Sciatic nerve (tissue), 2 donors: Measurements from ENCODE around the gene TMEM256. TPM values are rescaled to one million over a fixed set of nuclear protein-coding genes. Genes with fewer than 3 reads are reported as not detected.
A peak's percentile ranks its signal among the peaks of the same experiment; 100 is the strongest.
"Not testable (repeated sequence)": the region's sequence is repeated elsewhere in the genome, so short reads cannot be mapped to it uniquely, and the experiment has no call there.

Experiments used
- ATAC-seq: fragments of 200-7000 bp; cut with Tn5 transposase; one replicate; pipeline ENCODE4 v1.9.1; 2020; ENCODE audit warnings: mild to moderate bottlenecking, moderate library complexity
- DNase-seq: peaks from one replicate; pipeline ENCODE4 v3.0.0-alpha.2; 2020; ENCODE audit warnings: low spot score
- intact Hi-C: fragments of 100-400 bp; cut with DNase I; formaldehyde crosslinking; loops from one replicate; pipeline ENCODE4 v1.14.2; 2022
- total RNA-seq: library from RNA; stranded (reverse); fragmentation: NEBNext Ultra II Directional; extraction: Animal tissue kit (Norgen Biotek cat#: 25700); gene quantifications from one replicate; pipeline ENCODE4 v1.2.1, GENCODE V29; 2021
- donor health status: DM: no; HTN: no; CAD: no.
- donor health status: DM: no; HTN: no; CAD: no.

TMEM256 gene
- total RNA-seq, 1 donor from 2014 or later: 75.0 TPM

DNA sequence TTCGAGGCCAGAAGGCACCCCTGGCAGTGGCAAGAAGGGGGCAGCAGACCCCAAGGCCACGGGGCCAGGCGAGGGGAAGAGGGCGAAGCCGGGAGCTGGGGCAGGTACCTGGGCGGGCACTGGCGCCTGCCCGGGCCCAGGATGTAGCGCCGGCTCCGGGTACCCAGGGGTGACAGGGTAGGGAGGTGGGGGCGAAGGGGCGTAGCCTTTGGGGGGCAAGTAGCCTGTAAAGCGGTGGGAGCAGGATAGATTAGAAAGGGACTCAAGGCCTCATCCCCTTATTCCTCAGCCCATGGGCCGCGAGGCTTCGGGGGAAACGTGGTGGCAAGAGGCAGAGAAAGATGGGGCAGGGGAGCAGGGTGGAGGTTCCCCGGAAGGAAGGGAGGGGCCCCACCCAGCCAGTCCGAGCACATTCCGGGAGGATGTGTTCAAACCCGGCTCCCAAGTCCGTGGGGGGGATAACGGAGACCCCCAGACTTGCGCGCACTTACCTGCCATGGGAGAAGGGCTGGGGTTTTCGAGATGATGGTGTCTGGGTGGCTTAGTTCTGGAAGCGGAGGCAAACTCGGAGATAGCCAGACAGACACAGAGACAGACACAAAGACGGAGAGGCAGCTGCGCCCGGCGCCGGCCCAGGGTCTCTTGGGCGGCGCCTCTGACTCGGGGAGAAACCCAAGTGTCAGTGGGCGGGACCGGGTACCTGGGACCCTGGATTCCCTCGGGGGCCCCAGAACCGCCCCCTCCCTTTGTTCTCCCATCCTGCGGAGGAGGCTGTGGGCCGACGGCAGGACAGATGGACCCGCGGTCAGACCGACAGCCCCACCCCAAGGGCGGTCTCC, 10.1 kb downstream of the TMEM256 start:
- ATAC-seq: peak; percentile 49
- intact Hi-C loops: no loop called here

DNA sequence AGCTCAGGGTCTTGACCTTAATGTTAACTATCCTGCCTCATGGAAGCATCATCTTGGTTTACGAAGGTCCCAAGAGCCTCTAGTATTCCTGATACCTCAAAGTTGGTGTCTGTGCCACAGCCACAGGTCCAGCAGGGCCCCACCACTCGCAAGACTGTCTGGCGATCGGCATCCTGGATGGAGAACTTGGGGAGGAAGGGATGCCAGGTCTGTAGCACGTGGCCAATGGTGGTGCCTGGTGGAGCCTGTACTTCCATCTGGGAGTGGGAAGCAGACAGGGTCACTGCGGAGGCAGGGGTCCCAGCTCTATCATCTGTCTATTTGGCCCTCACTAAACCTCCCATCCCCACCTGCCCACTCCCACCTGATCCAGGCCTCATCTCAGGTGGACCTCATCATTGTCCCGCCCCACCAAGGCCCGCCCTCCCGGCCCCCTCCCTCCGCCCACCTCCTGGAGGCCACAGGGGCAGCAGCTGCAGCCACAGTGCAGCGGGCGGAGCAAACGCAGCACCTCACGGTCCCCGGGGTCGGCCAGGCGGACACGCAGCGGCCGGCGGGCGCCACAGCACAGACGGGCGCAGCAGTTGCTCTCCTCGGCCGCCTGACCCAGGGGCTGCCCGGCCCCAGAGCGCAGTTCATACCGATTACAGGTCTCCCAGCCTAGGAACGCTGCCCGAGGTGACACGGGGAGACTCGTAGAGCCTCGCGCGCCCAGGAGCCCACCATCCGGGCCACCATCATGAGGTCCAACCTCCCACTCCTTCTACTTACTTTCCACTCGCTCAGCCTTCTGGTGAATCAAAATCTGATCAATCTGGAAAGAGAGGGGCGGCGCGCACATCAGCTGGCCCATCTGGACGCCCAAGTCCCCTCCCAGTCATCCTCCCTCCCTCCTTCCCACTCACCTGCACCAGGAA, 10.9 kb downstream of the TMEM256 start:
- intact Hi-C loops: no loop called here
- ATAC-seq (no peak), DNase-seq (no peak)

More for the DNA sequence above, 10.1 kb downstream of the TMEM256 start:
- no peak for DNase-seq

DNA sequence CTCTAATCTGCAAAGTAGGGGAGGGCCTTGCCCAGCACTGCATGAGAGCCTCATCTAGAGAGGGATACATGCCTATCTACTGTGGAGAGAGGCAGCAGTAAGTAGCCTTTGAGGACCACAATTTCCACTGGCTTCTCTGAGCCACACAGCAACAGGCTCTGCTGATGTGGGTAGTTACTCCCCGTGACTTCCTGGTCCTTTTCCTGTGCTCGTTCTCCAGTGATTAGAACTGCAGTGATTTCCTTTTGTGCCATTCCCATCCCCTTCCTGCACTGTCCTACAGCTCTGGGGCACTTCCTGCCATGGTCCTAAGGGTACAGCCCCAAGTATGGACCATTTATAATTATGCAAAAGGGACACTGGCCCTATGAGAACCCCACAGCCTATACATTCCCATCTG, 12.6 kb downstream of the TMEM256 start:
- DNase-seq (no peak), ATAC-seq (no peak)
- intact Hi-C loops: no loop called here

DNA sequence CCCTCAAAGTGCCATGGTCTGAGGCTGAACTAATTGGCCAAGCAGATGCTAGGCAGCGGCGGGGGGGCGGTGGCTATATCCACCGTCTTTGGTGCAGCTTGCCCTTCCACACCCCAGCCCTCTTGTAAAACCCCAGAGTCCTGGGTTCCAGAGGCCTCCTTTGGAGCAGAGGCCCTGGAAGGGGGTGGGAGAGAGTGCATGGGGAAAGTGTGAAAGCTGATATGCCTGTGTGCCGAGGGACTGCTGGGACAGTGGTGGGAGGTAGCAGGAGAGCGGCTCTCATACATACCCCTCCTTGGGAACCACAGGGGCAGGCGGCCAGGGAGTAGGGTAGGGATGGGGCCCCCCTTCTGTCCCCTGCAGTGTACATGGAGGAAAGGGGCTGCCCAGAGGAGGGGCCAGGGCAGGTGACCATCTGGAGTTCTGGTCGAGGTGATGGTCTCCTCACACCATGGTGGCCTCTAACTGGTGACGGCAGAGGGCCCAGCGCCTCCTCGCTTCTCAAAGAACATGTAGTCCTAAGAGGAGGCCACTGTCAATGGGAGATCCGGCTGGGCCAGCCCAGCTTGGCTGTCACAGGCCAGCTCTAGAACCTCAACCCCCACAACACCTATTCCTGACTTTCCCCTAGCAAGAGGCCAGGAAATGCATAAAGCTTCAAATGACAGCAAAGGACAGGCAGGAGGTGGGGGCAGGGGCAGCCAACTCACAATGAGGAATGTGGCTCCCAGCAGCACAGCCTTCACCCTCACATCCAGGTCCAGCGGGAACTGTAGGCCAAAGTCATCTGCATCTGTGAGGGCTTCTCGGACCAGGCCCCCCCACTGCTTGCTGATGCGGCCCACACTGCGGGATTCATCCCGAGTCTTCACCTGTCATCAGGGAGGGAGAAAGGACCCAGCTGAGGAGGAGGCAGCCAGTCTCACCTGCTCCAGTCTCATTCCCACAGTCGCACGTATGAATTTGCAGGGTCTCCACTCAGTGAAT, 13.7 kb downstream of the TMEM256 start:
- DNase-seq (no peak), ATAC-seq (no peak)
- intact Hi-C loops: no loop called here

DNA sequence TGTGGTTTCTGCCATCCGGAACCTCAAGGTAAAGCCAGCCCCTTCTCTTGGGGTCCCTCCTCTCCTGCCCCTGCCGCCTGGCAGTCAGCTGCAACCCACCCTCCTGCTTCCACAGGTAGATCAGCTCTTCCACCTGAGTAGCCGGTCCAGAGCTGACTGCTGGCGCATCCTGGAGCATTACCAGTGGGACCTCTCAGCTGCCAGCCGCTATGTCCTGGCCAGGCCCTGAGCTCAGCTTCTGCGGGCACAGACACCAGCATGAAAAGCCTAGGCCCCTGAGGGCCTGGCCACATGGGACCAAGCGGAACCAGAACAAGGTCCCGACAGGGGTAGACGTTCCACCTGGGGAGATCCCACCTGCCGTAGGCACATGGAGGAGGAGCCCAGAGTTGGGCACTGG, 15.0 kb downstream of the TMEM256 start:
- ATAC-seq: no peak
- intact Hi-C loops: no loop called here
- DNase-seq: no peak

DNA sequence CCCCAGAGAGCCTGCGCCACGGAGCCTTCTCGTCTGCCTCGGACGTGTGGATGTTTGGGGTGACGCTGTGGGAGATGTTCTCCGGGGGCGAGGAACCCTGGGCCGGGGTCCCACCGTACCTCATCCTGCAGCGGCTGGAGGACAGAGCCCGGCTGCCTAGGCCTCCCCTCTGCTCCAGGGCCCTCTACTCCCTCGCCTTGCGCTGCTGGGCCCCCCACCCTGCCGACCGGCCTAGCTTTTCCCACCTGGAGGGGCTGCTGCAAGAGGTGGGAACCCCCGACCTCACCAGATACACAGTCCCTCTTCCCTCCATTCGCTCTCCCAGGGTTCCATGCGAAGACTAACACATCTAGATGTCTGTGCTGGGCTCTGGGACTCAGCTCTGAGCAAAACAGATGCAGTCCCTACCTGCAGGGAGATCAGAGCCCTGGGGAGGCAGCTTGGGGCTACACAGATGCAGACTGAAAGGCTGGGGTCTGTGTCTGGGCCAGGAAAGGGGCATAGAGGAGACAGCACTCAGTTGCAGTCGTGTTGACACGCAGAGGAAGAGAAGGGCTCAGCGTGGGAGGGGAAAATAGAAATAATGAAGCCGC, 19.3 kb downstream of the TMEM256 start:
- intact Hi-C loops: no loop called here
- DNase-seq: no peak
- ATAC-seq: no peak

DNA sequence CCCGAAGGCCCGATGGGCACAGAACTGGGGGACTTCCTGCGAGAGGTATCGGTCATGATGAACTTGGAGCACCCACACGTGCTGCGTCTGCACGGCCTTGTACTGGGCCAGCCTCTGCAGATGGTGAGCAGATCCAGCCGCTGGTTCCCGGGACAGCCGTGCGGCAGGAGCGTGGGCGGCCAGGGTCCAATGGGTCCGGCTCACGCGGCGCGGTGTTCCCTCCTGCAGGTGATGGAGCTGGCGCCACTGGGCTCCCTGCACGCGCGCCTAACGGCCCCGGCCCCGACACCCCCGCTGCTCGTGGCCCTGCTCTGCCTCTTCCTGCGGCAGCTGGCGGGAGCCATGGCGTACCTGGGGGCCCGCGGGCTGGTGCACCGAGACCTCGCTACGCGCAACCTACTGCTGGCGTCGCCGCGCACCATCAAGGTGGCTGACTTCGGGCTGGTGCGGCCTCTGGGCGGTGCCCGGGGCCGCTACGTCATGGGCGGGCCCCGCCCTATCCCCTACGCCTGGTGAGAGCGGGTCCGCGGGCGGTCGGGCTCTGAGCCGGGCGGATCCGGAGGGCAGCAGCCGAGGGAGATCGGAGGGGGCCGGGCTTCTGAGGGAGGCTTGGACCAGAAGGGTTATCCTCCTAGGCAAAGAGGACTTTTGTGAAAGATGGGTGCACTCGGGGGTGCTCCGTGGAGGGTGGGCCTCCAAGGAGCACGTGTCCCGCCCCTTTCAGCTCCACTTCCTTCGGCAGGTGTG, 20.0 kb downstream of the TMEM256 start:
- ATAC-seq: peak; percentile 80
- intact Hi-C loops: no loop called here
- DNase-seq: no peak

DNA sequence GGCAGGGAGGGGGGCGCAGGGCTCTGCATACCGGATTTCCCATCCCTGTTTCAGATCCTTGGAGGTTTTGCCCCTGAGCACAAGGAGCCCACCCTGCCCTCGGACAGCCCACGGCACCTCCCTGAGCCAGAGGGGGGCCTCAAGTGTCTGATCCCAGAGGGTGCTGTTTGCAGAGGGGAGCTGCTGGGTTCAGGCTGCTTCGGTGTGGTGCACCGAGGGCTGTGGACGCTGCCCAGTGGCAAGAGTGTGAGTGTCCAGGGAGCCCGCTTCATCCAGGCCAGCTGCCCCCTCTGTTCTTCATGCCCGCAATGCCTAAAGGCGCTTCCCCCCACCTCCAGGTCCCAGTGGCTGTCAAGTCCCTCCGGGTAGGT, 20.5 kb downstream of the TMEM256 start:
- DNase-seq (no peak), ATAC-seq (peak; percentile 5)
- intact Hi-C loops: no loop called here

DNA sequence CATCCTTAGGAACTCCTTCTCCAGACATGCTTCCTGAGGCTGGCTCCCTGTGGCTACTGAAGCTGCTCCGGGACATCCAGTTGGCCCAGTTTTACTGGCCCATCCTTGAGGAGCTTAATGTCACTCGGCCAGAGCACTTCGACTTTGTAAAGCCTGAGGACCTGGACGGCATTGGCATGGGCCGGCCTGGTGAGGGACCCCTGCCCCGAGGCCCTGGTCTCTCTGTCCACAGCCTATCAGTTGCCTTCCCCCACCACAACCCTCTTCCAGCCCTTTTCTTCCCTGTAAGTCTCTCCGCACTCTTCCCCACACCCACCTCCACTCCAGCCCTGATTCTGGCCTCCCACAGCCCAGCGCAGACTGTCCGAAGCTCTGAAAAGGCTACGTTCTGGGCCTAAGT, 21.0 kb downstream of the TMEM256 start:
- intact Hi-C loops: no loop called here
- ATAC-seq: no peak
- no peak for DNase-seq

DNA sequence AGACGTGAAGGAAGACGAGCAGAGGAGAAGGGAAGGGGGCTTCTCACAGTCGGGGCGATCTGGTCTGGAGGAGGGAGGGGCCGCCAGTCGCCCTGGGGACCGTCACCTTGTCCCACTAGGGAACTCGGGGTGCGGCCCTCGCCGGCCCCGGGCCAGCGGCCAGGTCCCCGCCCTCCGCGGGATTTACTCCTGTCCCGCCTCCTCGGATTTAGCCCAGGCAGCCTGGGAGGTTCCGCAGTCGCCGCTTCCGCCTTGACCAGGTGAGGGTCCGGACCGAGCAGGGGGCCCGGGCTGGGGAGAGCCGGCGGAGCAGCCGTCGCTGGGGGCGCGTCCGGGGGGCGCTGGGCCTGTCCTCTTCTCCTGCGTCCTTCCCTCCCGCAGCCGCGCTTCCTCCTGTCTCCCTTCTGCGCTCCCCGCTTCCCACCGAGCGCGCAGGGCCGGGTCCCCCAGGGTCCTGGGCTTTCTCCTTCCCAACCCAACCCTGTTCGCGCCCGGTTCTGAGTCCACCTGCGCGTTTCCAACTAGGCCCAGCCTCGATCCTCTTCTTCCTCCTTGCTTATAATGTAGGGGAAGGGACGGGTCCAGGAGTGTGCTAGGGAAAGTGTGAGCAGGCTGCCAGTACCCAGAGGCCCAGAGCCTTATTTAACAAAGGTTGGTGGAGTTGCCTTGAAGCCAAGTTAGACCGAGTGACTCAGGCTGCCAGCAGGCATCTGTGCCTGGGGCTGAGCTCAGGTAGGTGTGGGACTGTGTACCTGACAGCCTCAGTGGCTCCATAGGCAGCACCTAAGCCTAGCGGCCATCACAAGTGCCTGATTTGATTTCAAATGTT, 22.8 kb downstream of the TMEM256 start, which contains the start of gene TNK1:
TNK1 (plus strand) TSS at position 235 of the 829 bp plus-strand sequence. CDS start 1,838 bp downstream, outside the sequence.
- peak; percentile 71 for DNase-seq
- ATAC-seq: peak; percentile 38
- intact Hi-C loops: no loop called here

DNA sequence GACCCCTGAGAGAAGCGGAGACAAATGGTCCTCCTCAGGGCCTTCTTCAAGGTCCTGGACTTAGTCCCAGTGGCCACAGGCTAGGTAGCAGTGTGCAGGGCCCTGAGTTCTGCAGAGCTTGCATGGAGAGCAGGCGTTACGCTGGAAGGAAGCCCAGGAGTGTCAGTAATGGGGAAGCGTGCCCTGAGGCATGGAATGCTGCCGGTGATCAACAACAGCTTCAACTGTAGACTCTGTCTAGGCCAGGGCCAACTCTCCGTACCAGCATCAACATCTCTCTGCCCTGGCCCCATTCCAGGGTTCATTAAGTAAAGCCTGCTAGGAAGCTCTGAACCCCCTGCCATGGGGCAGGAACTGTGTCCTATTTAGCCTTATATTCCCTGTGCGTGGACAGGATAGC, 23.6 kb downstream of the TMEM256 start:
- no peak for DNase-seq
- ATAC-seq: no peak
- intact Hi-C loops: no loop called here

DNA sequence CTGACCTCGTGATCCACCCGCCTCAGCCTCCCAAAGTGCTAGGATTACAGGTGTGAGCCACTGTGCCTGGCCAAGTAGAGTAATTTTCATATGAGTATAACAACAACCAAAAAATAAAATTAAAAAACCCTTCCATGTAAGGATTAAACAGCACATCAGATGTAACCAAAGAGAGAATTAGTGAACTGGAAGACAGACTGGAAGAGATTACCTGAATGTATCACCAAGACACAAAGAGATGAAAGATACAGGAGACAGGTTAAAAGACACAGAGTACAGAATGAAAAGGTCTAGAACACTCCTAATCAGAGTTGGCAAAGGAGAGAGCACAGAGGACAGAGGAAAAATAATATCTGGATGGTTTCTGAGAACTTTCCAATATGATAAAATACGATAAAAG, 24.8 kb downstream of the TMEM256 start:
- no peak for ATAC-seq
- intact Hi-C loops: no loop called here
- DNase-seq: no peak

DNA sequence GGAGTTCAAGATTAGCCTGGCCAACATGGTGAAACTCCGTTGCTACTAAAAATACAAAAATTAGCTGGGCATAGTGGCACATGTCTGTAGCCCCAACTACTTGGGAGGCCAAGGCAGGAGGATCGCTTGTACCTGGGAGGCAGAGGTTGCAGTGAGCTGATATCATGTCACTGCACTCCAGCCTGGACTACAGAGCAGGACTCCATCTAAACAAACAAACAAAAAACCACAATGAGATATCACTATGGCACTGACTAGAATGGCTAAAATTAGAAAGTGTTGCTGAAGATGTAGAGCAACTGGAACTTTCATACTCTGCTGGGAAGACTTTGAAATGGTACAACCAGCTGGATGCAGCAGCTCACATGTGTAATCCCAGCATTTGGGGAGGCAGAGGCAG, 29.5 kb downstream of the TMEM256 start:
- no peak for ATAC-seq
- intact Hi-C loops: no loop called here
- no peak for DNase-seq

DNA sequence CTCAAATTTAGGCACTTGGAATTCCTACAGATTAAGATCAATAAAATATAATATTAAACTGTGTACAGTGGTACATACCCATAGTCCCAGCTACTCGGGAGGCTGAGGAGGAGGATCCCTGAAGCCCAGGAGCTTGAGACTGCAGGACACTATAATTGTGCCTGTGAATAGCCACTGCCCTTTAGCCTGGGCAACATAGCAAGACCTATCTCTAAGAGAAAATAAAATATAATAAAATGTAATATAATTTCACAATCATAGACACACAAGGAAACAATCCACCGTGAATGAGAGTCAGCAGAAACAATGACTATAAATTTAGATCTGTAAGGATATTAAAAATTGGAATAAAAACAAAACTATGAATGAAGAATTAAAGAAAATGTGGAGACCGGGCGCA, 33.0 kb downstream of the TMEM256 start:
- intact Hi-C loops: no loop called here
- ATAC-seq: no peak
- DNase-seq: no peak

DNA sequence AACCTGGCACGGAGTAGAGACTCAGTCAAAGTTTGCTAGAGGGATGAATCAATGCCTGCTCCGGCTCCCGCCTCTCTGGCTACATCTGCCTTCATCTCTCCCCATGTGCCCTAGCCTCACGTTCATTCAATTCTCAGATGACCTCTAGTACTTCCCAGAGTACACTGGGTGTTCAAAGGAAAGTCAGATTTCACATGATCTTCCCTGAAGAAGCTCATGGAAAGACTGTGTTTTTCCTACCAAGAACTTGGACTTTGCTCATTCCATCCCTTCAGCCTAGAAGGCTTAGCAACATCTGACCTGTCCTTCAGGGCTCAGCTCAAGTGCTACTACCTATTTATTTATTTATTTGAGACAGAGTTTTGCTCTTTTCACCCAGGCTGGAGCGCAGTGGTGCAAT, 34.1 kb downstream of the TMEM256 start:
- intact Hi-C loops: no loop called here

DNA sequence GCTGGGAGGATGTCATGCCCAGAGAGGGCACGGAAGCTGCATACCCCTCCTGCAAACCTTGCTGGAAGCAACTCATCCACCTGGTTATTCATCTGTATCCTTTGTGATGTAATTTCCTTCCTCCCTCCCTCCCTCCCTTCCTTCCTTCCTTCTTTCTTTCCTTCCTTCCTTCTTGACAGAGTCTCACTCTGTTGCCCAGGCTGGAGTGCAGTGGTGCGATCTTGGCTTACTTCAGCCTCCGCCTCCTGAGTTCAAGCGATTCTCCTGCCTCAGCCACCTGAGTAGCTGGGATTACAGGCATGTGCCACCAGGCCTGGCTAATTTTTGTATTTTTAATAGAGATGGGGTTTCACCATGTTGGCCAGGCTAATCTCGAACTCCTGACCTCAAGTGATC, 35.3 kb downstream of the TMEM256 start:
- intact Hi-C loops, DNase-seq, ATAC-seq: not testable (repeated sequence)

More for the DNA sequence above, 34.1 kb downstream of the TMEM256 start:
- ATAC-seq (no peak), DNase-seq (no peak)
